ENCODE measurements around the gene IQSEC3.
A peak's percentile ranks its signal among the peaks of the same experiment; 100 is the strongest.

IQSEC3 gene

GRCh38 chr12:84056-84455, 17.5 kb downstream of the IQSEC3 start:
- no peak for DNase-seq

- DNase-seq = no peak
Measured at GRCh38 chr12:85191-85666, 18.7 kb downstream of the IQSEC3 start.

GRCh38 chr12:87315-87714, 20.7 kb downstream of the IQSEC3 start:
- DNase-seq = no peak

- DNase-seq = no peak
Measured at GRCh38 chr12:87856-88255, 21.3 kb downstream of the IQSEC3 start.

- DNase-seq = no peak
Measured at GRCh38 chr12:89653-90052, 23.1 kb downstream of the IQSEC3 start.

- DNase-seq = no peak
Measured at GRCh38 chr12:91213-91612, 24.6 kb downstream of the IQSEC3 start.

- no peak for DNase-seq
Measured at GRCh38 chr12:93266-94005, 26.9 kb downstream of the IQSEC3 start.

- no peak for DNase-seq
Measured at GRCh38 chr12:96543-96942, 30.0 kb downstream of the IQSEC3 start.

GRCh38 chr12:98924-99352, 32.4 kb downstream of the IQSEC3 start:
- no peak for DNase-seq

GRCh38 chr12:99605-100004, 33.0 kb downstream of the IQSEC3 start:
- no peak for DNase-seq

- DNase-seq = no peak
Measured at GRCh38 chr12:101969-102878, 35.7 kb downstream of the IQSEC3 start.

GRCh38 chr12:102879-103168, 36.3 kb downstream of the IQSEC3 start:
- no peak for DNase-seq

GRCh38 chr12:103169-103981, 36.8 kb downstream of the IQSEC3 start:
- no peak for DNase-seq

GRCh38 chr12:104551-105081, 38.0 kb downstream of the IQSEC3 start:
- DNase-seq = peak; percentile 89

- DNase-seq = no peak
Measured at GRCh38 chr12:105696-106095, 39.1 kb downstream of the IQSEC3 start.

GRCh38 chr12:106118-106591, 39.6 kb downstream of the IQSEC3 start:
- DNase-seq = peak; percentile 93

GRCh38 chr12:108594-108993, 42.0 kb downstream of the IQSEC3 start:
- DNase-seq = peak; percentile 76

GRCh38 chr12:109446-109845, 42.9 kb downstream of the IQSEC3 start:
- no peak for DNase-seq

GRCh38 chr12:109872-110271, 43.3 kb downstream of the IQSEC3 start:
- DNase-seq = no peak

GRCh38 chr12:111699-112493, 45.3 kb downstream of the IQSEC3 start:
- no peak for DNase-seq

GRCh38 chr12:113347-113746, 46.8 kb downstream of the IQSEC3 start:
- no peak for DNase-seq

GRCh38 chr12:114626-115211, 48.2 kb downstream of the IQSEC3 start:
- no peak for DNase-seq

Measured in NCI-H510A (cell line).